ENCODE data around the gene ELOVL6.
A peak's percentile ranks its signal among the peaks of the same experiment; 100 is the strongest.

The ELOVL6 gene

DNA sequence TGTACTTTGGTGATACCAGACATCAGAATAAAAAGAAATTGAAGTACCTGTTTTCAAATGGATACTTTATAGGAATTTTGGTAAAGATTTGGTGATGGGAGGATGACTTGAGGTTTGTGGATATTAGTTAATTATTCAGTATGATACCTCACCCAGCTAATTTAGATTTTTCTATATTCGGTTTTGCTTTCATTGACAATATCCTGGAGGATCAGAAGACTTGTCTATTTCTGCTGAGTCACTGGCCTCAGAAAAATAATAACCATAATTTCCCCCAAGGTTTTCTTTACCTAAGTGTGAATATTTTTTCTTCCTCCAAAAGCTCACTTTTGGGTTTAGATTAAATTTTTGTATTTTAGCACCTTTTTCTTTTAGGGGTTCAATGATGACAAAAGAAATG is 185.5 kb downstream of the ELOVL6 start:
- no peak overlapping the region for H3K4me3 ChIP-seq (ENCODE audit: low read depth, low read length)
- TF ChIP-seq, protein P1, sequence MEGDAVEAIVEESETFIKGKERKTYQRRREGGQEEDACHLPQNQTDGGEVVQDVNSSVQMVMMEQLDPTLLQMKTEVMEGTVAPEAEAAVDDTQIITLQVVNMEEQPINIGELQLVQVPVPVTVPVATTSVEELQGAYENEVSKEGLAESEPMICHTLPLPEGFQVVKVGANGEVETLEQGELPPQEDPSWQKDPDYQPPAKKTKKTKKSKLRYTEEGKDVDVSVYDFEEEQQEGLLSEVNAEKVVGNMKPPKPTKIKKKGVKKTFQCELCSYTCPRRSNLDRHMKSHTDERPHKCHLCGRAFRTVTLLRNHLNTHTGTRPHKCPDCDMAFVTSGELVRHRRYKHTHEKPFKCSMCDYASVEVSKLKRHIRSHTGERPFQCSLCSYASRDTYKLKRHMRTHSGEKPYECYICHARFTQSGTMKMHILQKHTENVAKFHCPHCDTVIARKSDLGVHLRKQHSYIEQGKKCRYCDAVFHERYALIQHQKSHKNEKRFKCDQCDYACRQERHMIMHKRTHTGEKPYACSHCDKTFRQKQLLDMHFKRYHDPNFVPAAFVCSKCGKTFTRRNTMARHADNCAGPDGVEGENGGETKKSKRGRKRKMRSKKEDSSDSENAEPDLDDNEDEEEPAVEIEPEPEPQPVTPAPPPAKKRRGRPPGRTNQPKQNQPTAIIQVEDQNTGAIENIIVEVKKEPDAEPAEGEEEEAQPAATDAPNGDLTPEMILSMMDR (IDR thresholded peaks at IDR 0.05; ENCODE audit: low read depth, low read length) = no peak
- no peak for TF ChIP-seq MYC (IDR thresholded peaks at IDR 0.05; ENCODE audit: low read depth, low read length)
- TF ChIP-seq, protein P2, sequence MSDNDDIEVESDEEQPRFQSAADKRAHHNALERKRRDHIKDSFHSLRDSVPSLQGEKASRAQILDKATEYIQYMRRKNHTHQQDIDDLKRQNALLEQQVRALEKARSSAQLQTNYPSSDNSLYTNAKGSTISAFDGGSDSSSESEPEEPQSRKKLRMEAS (IDR thresholded peaks at IDR 0.05; ENCODE audit: low read depth, low read length) = no peak
- no peak for TF ChIP-seq POLR2A (IDR thresholded peaks at IDR 0.05; ENCODE audit: extremely low read depth, insufficient read length)
- no peak for DNase-seq (ENCODE audit: low read depth)

DNA sequence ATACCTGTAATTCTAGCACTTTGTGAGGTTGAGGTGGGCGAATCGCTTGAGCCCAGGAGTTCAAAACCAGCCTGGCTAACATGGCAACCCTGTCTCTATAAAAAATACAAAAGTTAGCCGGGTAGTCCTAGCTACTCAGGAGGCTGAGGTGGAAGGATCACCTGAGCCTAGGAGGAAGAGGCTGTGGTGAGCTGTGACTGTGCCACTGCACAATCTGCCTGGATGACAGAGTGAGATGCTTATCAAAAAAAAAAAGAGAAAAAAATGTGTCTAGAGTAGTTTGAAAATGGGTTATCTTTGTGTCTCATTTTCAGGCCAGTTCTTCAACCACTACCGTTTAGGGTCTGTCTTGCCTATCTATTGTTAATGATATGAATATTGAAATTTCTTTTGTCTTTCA is 187.6 kb downstream of the ELOVL6 start:
- TF ChIP-seq, protein P2 (IDR thresholded peaks at IDR 0.05; ENCODE audit: low read depth, low read length) = no peak
- no peak for DNase-seq (ENCODE audit: low read depth)
- H3K4me3 ChIP-seq (ENCODE audit: low read depth, low read length) = no peak overlapping the region

DNA sequence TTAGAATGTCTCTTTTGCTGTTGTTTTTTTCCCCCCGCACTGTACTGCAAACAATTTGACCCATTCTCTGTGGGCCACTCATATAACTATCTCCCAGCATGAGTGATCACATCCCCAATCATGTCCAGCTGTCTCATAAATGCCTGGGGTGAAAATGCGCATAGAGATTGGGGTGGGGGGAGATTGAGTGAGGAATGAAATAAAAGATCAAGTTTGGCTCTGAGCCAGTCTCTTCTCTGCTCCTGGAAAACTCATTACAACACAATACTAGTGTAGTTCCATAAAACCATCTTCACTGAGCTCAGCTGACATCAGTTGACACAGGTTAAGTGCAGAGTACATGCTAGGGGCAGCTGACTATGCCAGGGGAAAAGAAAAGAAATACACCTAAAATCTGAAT is 188.9 kb downstream of the ELOVL6 start:
- no peak overlapping the region for H3K4me3 ChIP-seq (ENCODE audit: low read depth, low read length)
- DNase-seq (ENCODE audit: low read depth) = no peak
- TF ChIP-seq MYC (IDR thresholded peaks at IDR 0.05; ENCODE audit: low read depth, low read length) (no peak), POLR2A (IDR thresholded peaks at IDR 0.05; ENCODE audit: extremely low read depth, insufficient read length) (no peak)
- TF ChIP-seq, protein P2 (IDR thresholded peaks at IDR 0.05; ENCODE audit: low read depth, low read length) = no peak
- TF ChIP-seq, protein P1 (IDR thresholded peaks at IDR 0.05; ENCODE audit: low read depth, low read length) = no peak

DNA sequence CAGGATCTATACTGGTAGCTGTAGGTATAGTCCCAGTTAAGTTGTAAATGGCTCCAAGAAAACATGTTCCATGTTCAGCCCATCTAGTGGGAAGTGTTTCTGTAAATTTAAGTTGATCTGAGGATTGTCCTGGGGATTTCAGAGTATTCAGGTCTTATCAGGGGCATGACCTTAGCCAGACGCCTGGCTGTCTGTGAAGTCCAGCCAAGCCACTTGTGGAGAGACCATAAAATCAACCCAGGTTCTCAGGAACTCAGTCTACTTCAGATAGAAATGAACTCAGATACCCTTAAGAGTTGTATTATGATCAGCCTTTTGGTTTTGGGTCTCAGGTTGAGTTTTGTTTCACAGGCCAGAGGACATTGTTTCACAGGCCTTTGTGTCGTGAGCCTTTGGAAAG is 189.9 kb downstream of the ELOVL6 start:
- TF ChIP-seq, protein P1 (IDR thresholded peaks at IDR 0.05; ENCODE audit: low read depth, low read length) = no peak
- no peak for TF ChIP-seq MYC (IDR thresholded peaks at IDR 0.05; ENCODE audit: low read depth, low read length)
- TF ChIP-seq, protein P2 (IDR thresholded peaks at IDR 0.05; ENCODE audit: low read depth, low read length) = no peak
- no peak for TF ChIP-seq POLR2A (IDR thresholded peaks at IDR 0.05; ENCODE audit: extremely low read depth, insufficient read length)
- DNase-seq (ENCODE audit: low read depth) = no peak

DNA sequence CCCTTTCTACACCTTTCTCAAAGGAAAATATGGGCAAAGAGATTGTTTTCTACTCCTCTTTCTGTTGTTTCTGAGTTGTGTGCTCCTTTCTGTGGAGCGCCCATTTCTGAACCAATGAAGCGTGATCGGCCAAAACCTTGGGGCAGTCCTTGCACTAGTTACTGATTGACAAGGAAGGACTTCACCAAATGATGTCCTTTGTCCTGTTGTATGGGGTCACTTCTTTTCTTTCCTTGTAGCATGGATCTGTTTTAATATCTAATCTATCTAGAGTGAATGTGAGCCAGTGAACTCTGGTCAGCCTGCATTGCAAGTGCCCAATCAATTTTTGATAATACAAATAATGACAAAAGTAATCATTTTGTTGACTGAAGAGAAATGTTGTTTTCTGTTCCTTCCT is 191.2 kb downstream of the ELOVL6 start:
- H3K4me3 ChIP-seq (ENCODE audit: low read depth, low read length) = no peak overlapping the region
- no peak for TF ChIP-seq POLR2A (IDR thresholded peaks at IDR 0.05; ENCODE audit: extremely low read depth, insufficient read length)
- TF ChIP-seq MYC (IDR thresholded peaks at IDR 0.05; ENCODE audit: low read depth, low read length) = no peak
- TF ChIP-seq, protein P2 (IDR thresholded peaks at IDR 0.05; ENCODE audit: low read depth, low read length) = no peak
- TF ChIP-seq, protein P1 (IDR thresholded peaks at IDR 0.05; ENCODE audit: low read depth, low read length) = no peak
- DNase-seq (ENCODE audit: low read depth) = no peak

More for the DNA sequence above, 189.9 kb downstream of the ELOVL6 start:
- H3K4me3 ChIP-seq (ENCODE audit: low read depth, low read length) = no peak overlapping the region

DNA sequence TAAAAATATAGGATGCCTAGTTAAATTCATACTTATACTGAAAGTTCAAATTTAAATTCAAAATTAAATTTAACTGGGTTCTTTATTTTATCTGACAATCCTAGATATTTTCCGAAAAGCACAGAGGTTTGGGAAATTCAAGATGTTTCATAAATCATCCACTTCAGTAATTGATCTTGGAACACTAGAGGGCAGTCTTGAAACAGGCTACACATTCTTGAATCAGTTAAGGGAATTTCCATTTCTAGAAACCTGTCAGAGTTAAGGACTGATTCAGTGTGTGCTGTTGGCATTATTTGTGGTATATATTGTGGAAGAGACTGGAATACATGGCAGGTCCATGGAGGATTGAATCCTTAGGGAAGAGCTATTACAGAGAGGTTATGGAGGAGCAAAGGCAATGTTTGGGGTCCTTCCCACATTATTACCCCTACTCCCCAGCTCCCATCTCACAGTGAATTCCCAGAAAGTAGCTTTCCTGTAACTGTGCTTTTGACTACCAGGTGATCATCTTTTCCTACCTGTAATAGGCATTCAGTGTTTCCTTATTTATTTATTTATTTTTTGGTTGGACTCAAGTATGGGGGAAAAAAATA is 192.9 kb downstream of the ELOVL6 start:
- peak; percentile 63 for DNase-seq (ENCODE audit: low read depth)
- TF ChIP-seq POLR2A (IDR thresholded peaks at IDR 0.05; ENCODE audit: extremely low read depth, insufficient read length) (no peak), MYC (IDR thresholded peaks at IDR 0.05; ENCODE audit: low read depth, low read length) (no peak)
- TF ChIP-seq, protein P2 (IDR thresholded peaks at IDR 0.05; ENCODE audit: low read depth, low read length) = no peak
- TF ChIP-seq, protein P1 (IDR thresholded peaks at IDR 0.05; ENCODE audit: low read depth, low read length) = peak; percentile 25
- no peak overlapping the region for H3K4me3 ChIP-seq (ENCODE audit: low read depth, low read length)

Measured in NB4 (cell line).